Gastrocnemius medialis (tissue), 4 donors: ENCODE data around the gene GPR158.

ENCODE experiments used
- POLR2A ChIP-seq, 2 donors: fragments of 450-650 bp; IDR thresholded peaks; one replicate each; pipeline ENCODE4 v1.6.1; 2017; ENCODE audit warnings: antibody characterized with exemption in 2 of 2, mild to moderate bottlenecking in 2 of 2, moderate library complexity in 2 of 2
- TF ChIP-seq, protein P1 (sequence below), 5 experiments: fragments of 450-650 bp in 3 of 5; fragments of 200-600 bp in 2 of 5; sonication (generic) in 2 of 5; IDR thresholded peaks in 4 of 5; conservative IDR thresholded peaks in 1 of 5; 1 replicate in 4 of 5; 2 replicates in 1 of 5; pipeline ENCODE4 v1.5.1; 2016 to 2019; ENCODE audit warnings: antibody characterized with exemption in 5 of 5, mild to moderate bottlenecking in 3 of 5, moderate library complexity in 3 of 5

- TF ChIP-seq, protein P1, sequence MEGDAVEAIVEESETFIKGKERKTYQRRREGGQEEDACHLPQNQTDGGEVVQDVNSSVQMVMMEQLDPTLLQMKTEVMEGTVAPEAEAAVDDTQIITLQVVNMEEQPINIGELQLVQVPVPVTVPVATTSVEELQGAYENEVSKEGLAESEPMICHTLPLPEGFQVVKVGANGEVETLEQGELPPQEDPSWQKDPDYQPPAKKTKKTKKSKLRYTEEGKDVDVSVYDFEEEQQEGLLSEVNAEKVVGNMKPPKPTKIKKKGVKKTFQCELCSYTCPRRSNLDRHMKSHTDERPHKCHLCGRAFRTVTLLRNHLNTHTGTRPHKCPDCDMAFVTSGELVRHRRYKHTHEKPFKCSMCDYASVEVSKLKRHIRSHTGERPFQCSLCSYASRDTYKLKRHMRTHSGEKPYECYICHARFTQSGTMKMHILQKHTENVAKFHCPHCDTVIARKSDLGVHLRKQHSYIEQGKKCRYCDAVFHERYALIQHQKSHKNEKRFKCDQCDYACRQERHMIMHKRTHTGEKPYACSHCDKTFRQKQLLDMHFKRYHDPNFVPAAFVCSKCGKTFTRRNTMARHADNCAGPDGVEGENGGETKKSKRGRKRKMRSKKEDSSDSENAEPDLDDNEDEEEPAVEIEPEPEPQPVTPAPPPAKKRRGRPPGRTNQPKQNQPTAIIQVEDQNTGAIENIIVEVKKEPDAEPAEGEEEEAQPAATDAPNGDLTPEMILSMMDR (IDR thresholded peaks at IDR 0.05 in 4 of 5, conservative IDR thresholded peaks at IDR 0.05 in 1 of 5) = no peak
- TF ChIP-seq POLR2A (IDR thresholded peaks at IDR 0.05) = no peak
Observed at GRCh38 chr10:25632802-25633201, 458.0 kb downstream of the GPR158 start.
